Stomach (tissue), 9 donors: ENCODE data around the gene SDCCAG8. TPM values are rescaled to one million over a fixed set of nuclear protein-coding genes. Genes with fewer than 3 reads are reported as not detected.

ENCODE experiments used
- DNase-seq, 2 donors: peaks; one replicate each; pipeline versions ENCODE4 v3.0.0 to v3.0.0-alpha.2; 2013 to 2019
- H3K27ac ChIP-seq, 5 donors: fragments of 200-600 bp in 4 of 5; sonication (generic) in 4 of 5; one replicate each; pipeline ENCODE4 v1.5.1; 2013 to 2019; ENCODE audit warnings: mild to moderate bottlenecking in 1 of 5, moderate library complexity in 1 of 5
- H3K27me3 ChIP-seq, 3 donors: fragments of 200-600 bp; sonication (generic); one replicate each; pipeline ENCODE4 v1.5.1; 2017 to 2019; ENCODE audit warnings: mixed run types in 1 of 3
- H3K36me3 ChIP-seq, 4 donors: fragments of 200-600 bp; sonication (generic); 1 replicate in 3 of 4; 2 replicates in 1 of 4; pipeline ENCODE4 v1.5.1; 2016 to 2019
- H3K4me1 ChIP-seq, 4 donors: fragments of 200-600 bp; sonication (generic); one replicate each; pipeline ENCODE4 v1.5.1; 2016 to 2019
- H3K4me3 ChIP-seq, 4 donors: fragments of 200-600 bp; sonication (generic) in 3 of 4; one replicate each; pipeline ENCODE4 v1.5.1; 2016 to 2019; ENCODE audit warnings: mild to moderate bottlenecking in 1 of 4
- H3K9me3 ChIP-seq, 4 donors: fragments of 200-600 bp; sonication (generic); one replicate each; pipeline ENCODE4 v1.5.1; 2016 to 2019
- CTCF ChIP-seq, 7 experiments: fragments of 450-650 bp in 4 of 7; fragments of 200-600 bp in 3 of 7; sonication (generic) in 3 of 7; IDR thresholded peaks; one replicate each; pipeline ENCODE4 v1.5.1; 2016 to 2019; ENCODE audit warnings: antibody characterized with exemption in 7 of 7, control low read depth in 2 of 7, mild to moderate bottlenecking in 1 of 7
- EP300 ChIP-seq: sonication (generic); formaldehyde crosslinking; IDR thresholded peaks from one replicate; pipeline ENCODE4 v1.6.1; 2017; ENCODE audit warnings: antibody characterized with exemption
- POLR2A ChIP-seq, 4 donors: fragments of 450-650 bp; IDR thresholded peaks; one replicate each; pipeline ENCODE4 v1.6.1; 2016; ENCODE audit warnings: antibody characterized with exemption in 4 of 4, control low read depth in 2 of 4, mild to moderate bottlenecking in 1 of 4, moderate library complexity in 1 of 4
- POLR2AphosphoS5 ChIP-seq, 3 donors: sonication (generic); formaldehyde crosslinking; IDR thresholded peaks; one replicate each; pipeline ENCODE4 v1.6.1; 2016; ENCODE audit warnings: antibody characterized with exemption in 3 of 3
- WGBS, 5 donors: extraction: QIAGEN DNeasy Blood & Tissue Kit in 3 of 5; methylation state at CpG; one replicate each; pipeline versions ENCODE4 v1.1.5 to v1.1.7; 2013 to 2018; 5-methylcytosine and 5-hydroxymethylcytosine counted together
- intact Hi-C: fragments of 100-400 bp; cut with DNase I; formaldehyde crosslinking; loops from one replicate; pipeline ENCODE4 v1.15.1; 2023; ENCODE audit warnings: low total_unique reads
- polyA plus RNA-seq, 3 donors: library from polyadenylated mRNA; stranded (reverse); fragments of 200-250 nt; gene quantifications; one replicate each; pipeline ENCODE4 v1.2.3, GENCODE V29; 2013
- total RNA-seq, 5 donors: library from RNA; depleted of rRNA; stranded (reverse); fragments of >200 nt; gene quantifications; one replicate each; pipeline versions ENCODE4 v1.1.0 to v1.2.3, GENCODE V29; 2014 to 2016
- donor health status: healthy with polysubstance abuse.
- donor health status: Bipolar disorder and iron deficiency.
- donor health status: healthy.

SDCCAG8 gene
- total and polyA plus RNA-seq, 8 donors: 16.3 to 184 (median 24.5) TPM

GRCh38 chr1:243500512-243500911, 244.7 kb downstream of the SDCCAG8 start:
- TF ChIP-seq POLR2AphosphoS5 (IDR thresholded peaks at IDR 0.05) (no peak), CTCF (IDR thresholded peaks at IDR 0.05) (no peak), EP300 (no peak), POLR2A (IDR thresholded peaks at IDR 0.05) (no peak)
- 76 to 95% (median 93%) methylated on average over 5 of the region's 5 CpGs for whole genome bisulfite sequencing, 5 donors
- no peak for DNase-seq
- H3K27me3 ChIP-seq: no peaks in the 10 kb centered on the region
- H3K4me3 ChIP-seq: no peak overlapping the region
- H3K4me1 ChIP-seq: peaks cover 1 to 19% (median 10%) of the 10 kb centered on the region in 4 donors
- no peak overlapping the region for H3K27ac ChIP-seq
- H3K36me3 ChIP-seq: peaks cover 0 to 39% (median 35%) of the 10 kb centered on the region in 4 donors
- intact Hi-C loops: no loop called here
- H3K9me3 ChIP-seq: no peaks in the 10 kb centered on the region

- Histone ChIP-seq H3K4me1 (peaks cover 0 to 14% (median 8%) of the 10 kb centered on the region in 4 donors), H3K36me3 (peaks cover 0 to 43% (median 36%) of the 10 kb centered on the region in 4 donors), H3K4me3 (no peak overlapping the region), H3K9me3 (no peaks in the 10 kb centered on the region), H3K27me3 (no peaks in the 10 kb centered on the region), H3K27ac (no peak overlapping the region)
- DNase-seq: no peak
- WGBS, 5 donors: 64 to 90% (median 88%) methylated on average over 5 of the region's 5 CpGs
- TF ChIP-seq CTCF (IDR thresholded peaks at IDR 0.05) (no peak), EP300 (no peak), POLR2AphosphoS5 (IDR thresholded peaks at IDR 0.05) (no peak), POLR2A (IDR thresholded peaks at IDR 0.05) (no peak)
- intact Hi-C loops: no loop called here
Measured at GRCh38 chr1:243501002-243501401, 245.2 kb downstream of the SDCCAG8 start.

- WGBS, 5 donors: 90 to 94% (median 93%) methylated on average over 8 of the region's 8 CpGs
- H3K27ac ChIP-seq: no peak overlapping the region
- peaks cover 0 to 51% (median 33%) of the 10 kb centered on the region in 4 donors for H3K36me3 ChIP-seq
- H3K27me3 ChIP-seq: no peaks in the 10 kb centered on the region
- intact Hi-C loops: no loop called here
- no peak for DNase-seq
- no peaks in the 10 kb centered on the region for H3K9me3 ChIP-seq
- peaks cover 0 to 3% (median 0%) of the 10 kb centered on the region in 4 donors for H3K4me1 ChIP-seq
- no peak overlapping the region for H3K4me3 ChIP-seq
- TF ChIP-seq CTCF (IDR thresholded peaks at IDR 0.05) (no peak), POLR2AphosphoS5 (IDR thresholded peaks at IDR 0.05) (no peak), EP300 (no peak), POLR2A (IDR thresholded peaks at IDR 0.05) (no peak)
Measured at GRCh38 chr1:243503155-243503554, 247.3 kb downstream of the SDCCAG8 start.

- DNase-seq: no peak
Measured at GRCh38 chr1:243505986-243506689, 250.3 kb downstream of the SDCCAG8 start.

More at GRCh38 chr1:243505986-243506689, 250.3 kb downstream of the SDCCAG8 start:
- Histone ChIP-seq H3K36me3 (peaks cover 0 to 57% (median 31%) of the 10 kb centered on the region in 4 donors), H3K4me1 (peaks cover 0 to 4% (median 0%) of the 10 kb centered on the region in 4 donors), H3K4me3 (no peak overlapping the region), H3K27ac (no peak overlapping the region), H3K9me3 (no peaks in the 10 kb centered on the region), H3K27me3 (no peaks in the 10 kb centered on the region)
- intact Hi-C loops: no loop called here
- TF ChIP-seq CTCF (IDR thresholded peaks at IDR 0.05) (no peak), POLR2A (IDR thresholded peaks at IDR 0.05) (no peak)
- 72 to 84% (median 78%) methylated on average over 10 of the region's 10 CpGs for WGBS, 5 donors
